Stimulated activated CD4-positive, alpha-beta T cell treated with anti-CD3 and anti-CD28 coated beads, Interleukin-4, amount 100 ng/mL, for 48 hours (primary cell): ENCODE measurements around the gene GOLT1B.

ENCODE experiments used
- DNase-seq, 2 donors: peaks; one replicate each; pipeline ENCODE4 v3.0.0-alpha.2; 2020; ENCODE audit warnings: low read depth in 2 of 2

GOLT1B gene

GRCh38 chr12:21523148-21523547, 21.6 kb downstream of the GOLT1B start:
- no peak for DNase-seq

- no peak for DNase-seq
Measured at GRCh38 chr12:21526053-21526452, 24.5 kb downstream of the GOLT1B start, which contains the start of gene SPX. TSS of gene SPX (plus strand) at chr12:21526296. CDS start at chr12:21526473, 177 bp downstream.

GRCh38 chr12:21526721-21527345, 25.2 kb downstream of the GOLT1B start:
- DNase-seq = no peak

- DNase-seq = peak; percentile 46 to 59
Measured at GRCh38 chr12:21527451-21528180, 26.0 kb downstream of the GOLT1B start.

GRCh38 chr12:21528953-21529352, 27.4 kb downstream of the GOLT1B start:
- DNase-seq = no peak

- no peak for DNase-seq
Measured at GRCh38 chr12:21529456-21529855, 27.9 kb downstream of the GOLT1B start.

- DNase-seq = no peak
Measured at GRCh38 chr12:21538061-21538653, 36.6 kb downstream of the GOLT1B start.

- DNase-seq = no peak
Measured at GRCh38 chr12:21539797-21540196, 38.2 kb downstream of the GOLT1B start.

- no peak for DNase-seq
Measured at GRCh38 chr12:21541773-21542172, 40.2 kb downstream of the GOLT1B start.

GRCh38 chr12:21542403-21542802, 40.8 kb downstream of the GOLT1B start:
- no peak for DNase-seq

- no peak for DNase-seq
Measured at GRCh38 chr12:21543151-21543550, 41.6 kb downstream of the GOLT1B start.

GRCh38 chr12:21545557-21545956, 44.0 kb downstream of the GOLT1B start:
- no peak for DNase-seq

GRCh38 chr12:21546716-21547115, 45.1 kb downstream of the GOLT1B start:
- no peak for DNase-seq

GRCh38 chr12:21547437-21547836, 45.8 kb downstream of the GOLT1B start:
- peak in 1 of 2 donors; percentile 11 for DNase-seq

- DNase-seq = no peak
Measured at GRCh38 chr12:21551841-21552465, 50.4 kb downstream of the GOLT1B start.

- DNase-seq = no peak
Measured at GRCh38 chr12:21552635-21553328, 51.2 kb downstream of the GOLT1B start.

- no peak for DNase-seq
Measured at GRCh38 chr12:21553329-21553675, 51.7 kb downstream of the GOLT1B start.

GRCh38 chr12:21558100-21558679, 56.6 kb downstream of the GOLT1B start:
- no peak for DNase-seq

GRCh38 chr12:21559855-21560569, 58.4 kb downstream of the GOLT1B start:
- DNase-seq = no peak

- DNase-seq = no peak
Measured at GRCh38 chr12:21561158-21561557, 59.6 kb downstream of the GOLT1B start.

GRCh38 chr12:21562859-21563258, 61.3 kb downstream of the GOLT1B start:
- no peak for DNase-seq
